Lower leg skin (tissue), 4 donors: ENCODE results near the gene COPA. TPM values are rescaled to one million over a fixed set of nuclear protein-coding genes. Genes with fewer than 3 reads are reported as not detected.
"Not testable (repeated sequence)": the region's sequence is repeated elsewhere in the genome, so short reads cannot be mapped to it uniquely, and the experiment has no call there.

ENCODE experiments used
- DNase-seq, 2 donors: peaks; one replicate each; pipeline ENCODE4 v3.0.0-alpha.2; 2019; ENCODE audit warnings: low spot score in 2 of 2
- H3K4me3 ChIP-seq: fragments of 200-600 bp; sonication (generic); 2 replicates; pipeline ENCODE4 v1.5.1; 2017; ENCODE audit warnings: mild to moderate bottlenecking, low read depth; ENCODE audit not compliant: poor library complexity, severe bottlenecking
- CTCF ChIP-seq, 3 donors: fragments of 450-650 bp; IDR thresholded peaks; one replicate each; pipeline ENCODE4 v1.5.1; 2016; ENCODE audit warnings: antibody characterized with exemption in 3 of 3, mild to moderate bottlenecking in 3 of 3, moderate library complexity in 2 of 3
- POLR2A ChIP-seq, 2 donors: fragments of 450-650 bp; IDR thresholded peaks; one replicate each; pipeline ENCODE4 v1.6.1; 2016 to 2017; ENCODE audit warnings: antibody characterized with exemption in 2 of 2, mild to moderate bottlenecking in 1 of 2, moderate library complexity in 1 of 2
- WGBS, 2 donors: methylation state at CpG; one replicate each; pipeline ENCODE4 v1.1.5; 2018; 5-methylcytosine and 5-hydroxymethylcytosine counted together
- intact Hi-C: fragments of 100-400 bp; cut with DNase I; formaldehyde crosslinking; loops from one replicate; pipeline ENCODE4 v1.15.0; 2023; ENCODE audit warnings: low total_unique reads
- total RNA-seq, 4 donors: library from RNA; depleted of rRNA; stranded (reverse); fragments of >200 nt; gene quantifications; one replicate each; pipeline ENCODE4 v1.1.0, GENCODE V29; 2016

COPA gene
- total RNA-seq, 4 donors from 2014 or later = 72.3 to 93.6 (median 80.2) TPM

- WGBS, 2 donors = 34 to 38% methylated on average over 11 of the region's 11 CpGs
- intact Hi-C loops = loop anchor here (5.0 kb wide), 1 partner anchor 99 kb away; the partner anchor contains the start of gene CASQ1
- peak; percentile 56 to 89 for DNase-seq
- no peak overlapping the region for H3K4me3 ChIP-seq
- TF ChIP-seq POLR2A (IDR thresholded peaks at IDR 0.05) (no peak), CTCF (IDR thresholded peaks at IDR 0.05) (peak in 1 of 3 donors; percentile 49)
These were observed 51.5 kb downstream of the COPA start for GRCh38 chr1:160291248-160292220.

- DNase-seq, H3K4me3 ChIP-seq, intact Hi-C loops: not testable (repeated sequence)
- 92 to 95% methylated on average over 12 of the region's 12 CpGs for WGBS, 2 donors
These were observed 55.3 kb downstream of the COPA start for GRCh38 chr1:160287769-160288168.

GRCh38 chr1:160285506-160285905 lies 57.5 kb downstream of the COPA start:
- no peak overlapping the region for H3K4me3 ChIP-seq
- WGBS, 2 donors = 79 to 87% methylated on average over 23 of the region's 23 CpGs
- intact Hi-C loops = no loop called here
- no peak for DNase-seq
- TF ChIP-seq POLR2A (IDR thresholded peaks at IDR 0.05) (no peak), CTCF (IDR thresholded peaks at IDR 0.05) (no peak)

GRCh38 chr1:160284782-160285344 lies 58.2 kb downstream of the COPA start, which contains the start of gene PEX19:
PEX19 (minus strand) TSS chr1:160285133; CDS start chr1:160285124, 9 bp downstream.
- 0 to 1% methylated on average over 27 of the region's 27 CpGs for WGBS, 2 donors
- no peak for TF ChIP-seq POLR2A (IDR thresholded peaks at IDR 0.05)
- TF ChIP-seq CTCF (IDR thresholded peaks at IDR 0.05) = no peak
- intact Hi-C loops = no loop called here
- peak; percentile 95 to 98 for DNase-seq
- H3K4me3 ChIP-seq = peak within 1 kb of the TSS; percentile 74

- H3K4me3 ChIP-seq = peak overlapping the region; percentile 74
- TF ChIP-seq CTCF (IDR thresholded peaks at IDR 0.05) (no peak), POLR2A (IDR thresholded peaks at IDR 0.05) (no peak)
- 0 to 2% methylated on average over 15 of the region's 15 CpGs for WGBS, 2 donors
- no peak for DNase-seq
- intact Hi-C loops = no loop called here
These were observed 58.7 kb downstream of the COPA start for GRCh38 chr1:160284220-160284781.

- intact Hi-C loops = no loop called here
- 90% methylated on average over 7 of the region's 7 CpGs for WGBS, 2 donors
- no peak for DNase-seq
- no peak overlapping the region for H3K4me3 ChIP-seq
- TF ChIP-seq CTCF (IDR thresholded peaks at IDR 0.05) = no peak
- TF ChIP-seq POLR2A (IDR thresholded peaks at IDR 0.05) = no peak
These were observed 60.2 kb downstream of the COPA start for GRCh38 chr1:160282807-160283206.
